ENCODE measurements around the gene GATA5.

Gene GATA5

GRCh38 chr20:62455929-62456328 lies 19.9 kb downstream of the GATA5 start:
- FAIRE-seq, result no peak
- TF ChIP-seq TAF1 (IDR thresholded peaks at IDR 0.05; ENCODE audit: borderline replicate concordance, low read depth, low read length) (no peak), POLR2AphosphoS5 (IDR thresholded peaks at IDR 0.05; ENCODE audit: low read depth, low read length) (no peak), POLR2A (IDR thresholded peaks at IDR 0.05; ENCODE audit: low read depth, low read length) (no peak)

GRCh38 chr20:62454904-62455636 lies 20.7 kb downstream of the GATA5 start:
- FAIRE-seq (no peak), DNase-seq (ENCODE audit: insufficient read length) (no peak)
- TF ChIP-seq POLR2AphosphoS5 (IDR thresholded peaks at IDR 0.05; ENCODE audit: low read depth, low read length) (no peak), POLR2A (IDR thresholded peaks at IDR 0.05; ENCODE audit: low read depth, low read length) (no peak), TAF1 (IDR thresholded peaks at IDR 0.05; ENCODE audit: borderline replicate concordance, low read depth, low read length) (no peak)

More at GRCh38 chr20:62455929-62456328, 19.9 kb downstream of the GATA5 start:
- no peak for DNase-seq (ENCODE audit: insufficient read length)

GRCh38 chr20:62453186-62453808 lies 22.5 kb downstream of the GATA5 start:
- TF ChIP-seq POLR2AphosphoS5 (IDR thresholded peaks at IDR 0.05; ENCODE audit: low read depth, low read length), result no peak
- no peak for TF ChIP-seq POLR2A (IDR thresholded peaks at IDR 0.05; ENCODE audit: low read depth, low read length)
- FAIRE-seq (no peak), DNase-seq (ENCODE audit: insufficient read length) (no peak)

GRCh38 chr20:62452475-62453095 lies 23.2 kb downstream of the GATA5 start:
- TF ChIP-seq POLR2A (IDR thresholded peaks at IDR 0.05; ENCODE audit: low read depth, low read length), result no peak
- no peak for TF ChIP-seq TAF1 (IDR thresholded peaks at IDR 0.05; ENCODE audit: borderline replicate concordance, low read depth, low read length)
- TF ChIP-seq POLR2AphosphoS5 (IDR thresholded peaks at IDR 0.05; ENCODE audit: low read depth, low read length), result no peak

GRCh38 chr20:62451970-62452369 lies 23.8 kb downstream of the GATA5 start:
- FAIRE-seq, result no peak
- no peak for DNase-seq (ENCODE audit: insufficient read length)
- TF ChIP-seq POLR2A (IDR thresholded peaks at IDR 0.05; ENCODE audit: low read depth, low read length), result no peak
- no peak for TF ChIP-seq POLR2AphosphoS5 (IDR thresholded peaks at IDR 0.05; ENCODE audit: low read depth, low read length)
- TF ChIP-seq TAF1 (IDR thresholded peaks at IDR 0.05; ENCODE audit: borderline replicate concordance, low read depth, low read length), result no peak

More at GRCh38 chr20:62452475-62453095, 23.2 kb downstream of the GATA5 start:
- DNase-seq (ENCODE audit: insufficient read length) (no peak), FAIRE-seq (no peak)

- no peak for FAIRE-seq
- no peak for TF ChIP-seq POLR2A (IDR thresholded peaks at IDR 0.05; ENCODE audit: low read depth, low read length)
- no peak for TF ChIP-seq POLR2AphosphoS5 (IDR thresholded peaks at IDR 0.05; ENCODE audit: low read depth, low read length)
- TF ChIP-seq TAF1 (IDR thresholded peaks at IDR 0.05; ENCODE audit: borderline replicate concordance, low read depth, low read length), result no peak
Observed at GRCh38 chr20:62451156-62451767, 24.5 kb downstream of the GATA5 start.

GRCh38 chr20:62449951-62450691 lies 25.7 kb downstream of the GATA5 start:
- FAIRE-seq, result no peak
- TF ChIP-seq POLR2A (IDR thresholded peaks at IDR 0.05; ENCODE audit: low read depth, low read length) (no peak), POLR2AphosphoS5 (IDR thresholded peaks at IDR 0.05; ENCODE audit: low read depth, low read length) (no peak), TAF1 (IDR thresholded peaks at IDR 0.05; ENCODE audit: borderline replicate concordance, low read depth, low read length) (no peak)
- no peak for DNase-seq (ENCODE audit: insufficient read length)

More at GRCh38 chr20:62451156-62451767, 24.5 kb downstream of the GATA5 start:
- no peak for DNase-seq (ENCODE audit: insufficient read length)

GRCh38 chr20:62448788-62449187 lies 27.0 kb downstream of the GATA5 start:
- TF ChIP-seq POLR2AphosphoS5 (IDR thresholded peaks at IDR 0.05; ENCODE audit: low read depth, low read length), result no peak
- TF ChIP-seq POLR2A (IDR thresholded peaks at IDR 0.05; ENCODE audit: low read depth, low read length), result no peak
- TF ChIP-seq TAF1 (IDR thresholded peaks at IDR 0.05; ENCODE audit: borderline replicate concordance, low read depth, low read length), result no peak
- no peak for FAIRE-seq
- DNase-seq (ENCODE audit: insufficient read length), result no peak

- FAIRE-seq (no peak), DNase-seq (ENCODE audit: insufficient read length) (no peak)
- no peak for TF ChIP-seq TAF1 (IDR thresholded peaks at IDR 0.05; ENCODE audit: borderline replicate concordance, low read depth, low read length)
- no peak for TF ChIP-seq POLR2AphosphoS5 (IDR thresholded peaks at IDR 0.05; ENCODE audit: low read depth, low read length)
- TF ChIP-seq POLR2A (IDR thresholded peaks at IDR 0.05; ENCODE audit: low read depth, low read length), result no peak
Observed at GRCh38 chr20:62448038-62448437, 27.8 kb downstream of the GATA5 start.

- TF ChIP-seq POLR2AphosphoS5 (IDR thresholded peaks at IDR 0.05; ENCODE audit: low read depth, low read length) (no peak), POLR2A (IDR thresholded peaks at IDR 0.05; ENCODE audit: low read depth, low read length) (no peak)
- FAIRE-seq, result no peak
- DNase-seq (ENCODE audit: insufficient read length), result no peak
Observed at GRCh38 chr20:62446888-62447869, 28.6 kb downstream of the GATA5 start.

All from GM12892 (cell line).